Neural progenitor cell (in vitro differentiated cells): Measurements from ENCODE around the gene PLA2G2A. TPM values are rescaled to one million over a fixed set of nuclear protein-coding genes. Genes with fewer than 3 reads are reported as not detected.
A peak's percentile ranks its signal among the peaks of the same experiment; 100 is the strongest.
"Not testable (repeated sequence)": the region's sequence is repeated elsewhere in the genome, so short reads cannot be mapped to it uniquely, and the experiment has no call there.

Source experiments
- DNase-seq: peaks from one replicate; pipeline ENCODE4 v3.0.0-alpha.2; 2016; ENCODE audit warnings: low spot score
- H2AFZ ChIP-seq: fragments of 200-600 bp; sonication (generic); replicated peaks from 2 replicates; pipeline ENCODE4 v1.6.1; 2016; ENCODE audit warnings: antibody characterized with exemption
- H3F3A ChIP-seq: fragments of 200-600 bp; sonication (generic); 2 replicates; pipeline ENCODE4 v1.6.1; 2016; ENCODE audit warnings: antibody characterized with exemption, low read depth
- H3K27ac ChIP-seq: fragments of 200-600 bp; sonication (generic); 2 replicates; pipeline ENCODE4 v1.5.1; 2016; ENCODE audit warnings: mild to moderate bottlenecking
- H3K27me3 ChIP-seq: fragments of 200-600 bp; sonication (generic); 2 replicates; pipeline ENCODE4 v1.6.1; 2016; ENCODE audit warnings: mild to moderate bottlenecking, moderate library complexity
- H3K36me3 ChIP-seq: fragments of 200-600 bp; sonication (generic); 2 replicates; pipeline ENCODE4 v1.5.1; 2016
- H3K4me1 ChIP-seq: fragments of 200-600 bp; sonication (generic); 2 replicates; pipeline ENCODE4 v1.6.1; 2016; ENCODE audit warnings: mixed run types
- H3K4me2 ChIP-seq: fragments of 200-600 bp; sonication (generic); 2 replicates; pipeline ENCODE4 v1.6.1; 2016
- H3K4me3 ChIP-seq: fragments of 200-600 bp; sonication (generic); 2 replicates; pipeline ENCODE4 v1.5.1; 2016
- H3K79me2 ChIP-seq: fragments of 200-600 bp; sonication (generic); 2 replicates; pipeline ENCODE4 v1.6.1; 2016; ENCODE audit warnings: low read depth
- H3K9ac ChIP-seq: fragments of 200-600 bp; sonication (generic); 2 replicates; pipeline ENCODE4 v1.6.1; 2016
- H3K9me3 ChIP-seq: fragments of 200-600 bp; sonication (generic); 2 replicates; pipeline ENCODE4 v1.5.1; 2016; ENCODE audit warnings: low read depth
- H4K20me1 ChIP-seq: fragments of 200-600 bp; sonication (generic); 2 replicates; pipeline ENCODE4 v1.6.1; 2016; ENCODE audit warnings: low read depth
- H3K27ac Mint-ChIP-seq: 3 replicates; pipeline ENCODE4 v1.8.0; 2021; ENCODE audit warnings: mixed read lengths
- H3K27me3 Mint-ChIP-seq: 2 replicates; pipeline ENCODE4 v1.8.0; 2022; ENCODE audit warnings: low read depth, mild to moderate bottlenecking, inconsistent platforms, moderate library complexity, mixed read lengths; ENCODE audit not compliant: insufficient read depth
- H3K36me3 Mint-ChIP-seq: 3 replicates; pipeline ENCODE4 v1.8.0; 2021; ENCODE audit warnings: mixed read lengths
- H3K4me1 Mint-ChIP-seq: 3 replicates; pipeline ENCODE4 v1.8.0; 2021; ENCODE audit warnings: mixed read lengths
- H3K4me3 Mint-ChIP-seq: 3 replicates; pipeline ENCODE4 v1.8.0; 2021; ENCODE audit warnings: mild to moderate bottlenecking, moderate library complexity, mixed read lengths
- H3K9me3 Mint-ChIP-seq: 3 replicates; pipeline ENCODE4 v1.8.0; 2020; ENCODE audit warnings: mixed read lengths
- EZH2 ChIP-seq: fragments of 200-600 bp; sonication (generic); IDR thresholded peaks from 2 replicates; pipeline ENCODE4 v1.6.1; 2017; ENCODE audit warnings: antibody characterized with exemption, mild to moderate bottlenecking, moderate library complexity
- EZH2phosphoT487 ChIP-seq: fragments of 200-600 bp; sonication (generic); IDR thresholded peaks from 2 replicates; pipeline ENCODE4 v1.6.1; 2017; ENCODE audit warnings: antibody characterized with exemption
- total RNA-seq: library from RNA; depleted of rRNA; stranded (reverse); fragments of >200 nt; gene quantifications from 2 replicates; pipeline ENCODE4 v1.2.3, GENCODE V29; 2015; ENCODE audit warnings: low replicate concordance
- TF ChIP-seq, protein P1 (sequence below): fragments of 200-600 bp; sonication (generic); IDR thresholded peaks from 2 replicates; pipeline ENCODE4 v1.5.1; 2017; ENCODE audit warnings: antibody characterized with exemption, mild to moderate bottlenecking

The PLA2G2A gene
- total RNA-seq, 1 donor from 2014 or later: not detected

DNA sequence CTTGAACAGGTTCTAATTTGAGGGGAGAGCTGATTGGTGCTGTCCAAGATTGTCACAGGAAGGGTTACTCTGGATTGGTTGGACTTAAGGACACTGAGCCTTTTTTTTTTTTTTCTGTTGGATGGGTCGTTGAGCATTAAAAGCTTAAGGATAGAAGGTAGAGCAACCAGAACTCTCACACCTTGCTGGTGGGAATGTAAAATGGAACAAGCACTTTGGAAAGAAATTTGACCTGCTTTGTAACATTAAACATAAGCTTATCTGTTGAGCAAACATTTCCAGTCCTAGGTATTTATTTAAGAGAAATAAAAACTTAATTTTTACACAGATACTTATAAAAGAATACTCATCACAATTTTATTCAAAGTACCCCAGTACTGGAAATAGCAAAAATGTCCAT, 29.8 kb upstream of the PLA2G2A start:
- Histone ChIP-seq H3K9me3 (peaks cover 3% of the 10 kb centered on the region), H4K20me1 (no peaks in the 10 kb centered on the region), H3K4me2 (no peak overlapping the region), H3K27ac (no peak overlapping the region), H3K4me1 (no peaks in the 10 kb centered on the region), H3K36me3 (no peaks in the 10 kb centered on the region), H3F3A (no peaks in the 10 kb centered on the region), H3K27me3 (no peaks in the 10 kb centered on the region), H3K9ac (no peak overlapping the region), H3K79me2 (no peaks in the 10 kb centered on the region), H2AFZ (no peak overlapping the region), H3K4me3 (no peak overlapping the region)
- H3K9me3 Mint-ChIP-seq: peaks cover 8% of the 10 kb centered on the region
- DNase-seq: no peak
- H3K4me1 Mint-ChIP-seq: no peaks in the 10 kb centered on the region
- no peaks in the 10 kb centered on the region for H3K36me3 Mint-ChIP-seq
- H3K27me3 Mint-ChIP-seq: peaks cover 4% of the 10 kb centered on the region
- no peak overlapping the region for H3K27ac Mint-ChIP-seq
- TF ChIP-seq, protein P1, sequence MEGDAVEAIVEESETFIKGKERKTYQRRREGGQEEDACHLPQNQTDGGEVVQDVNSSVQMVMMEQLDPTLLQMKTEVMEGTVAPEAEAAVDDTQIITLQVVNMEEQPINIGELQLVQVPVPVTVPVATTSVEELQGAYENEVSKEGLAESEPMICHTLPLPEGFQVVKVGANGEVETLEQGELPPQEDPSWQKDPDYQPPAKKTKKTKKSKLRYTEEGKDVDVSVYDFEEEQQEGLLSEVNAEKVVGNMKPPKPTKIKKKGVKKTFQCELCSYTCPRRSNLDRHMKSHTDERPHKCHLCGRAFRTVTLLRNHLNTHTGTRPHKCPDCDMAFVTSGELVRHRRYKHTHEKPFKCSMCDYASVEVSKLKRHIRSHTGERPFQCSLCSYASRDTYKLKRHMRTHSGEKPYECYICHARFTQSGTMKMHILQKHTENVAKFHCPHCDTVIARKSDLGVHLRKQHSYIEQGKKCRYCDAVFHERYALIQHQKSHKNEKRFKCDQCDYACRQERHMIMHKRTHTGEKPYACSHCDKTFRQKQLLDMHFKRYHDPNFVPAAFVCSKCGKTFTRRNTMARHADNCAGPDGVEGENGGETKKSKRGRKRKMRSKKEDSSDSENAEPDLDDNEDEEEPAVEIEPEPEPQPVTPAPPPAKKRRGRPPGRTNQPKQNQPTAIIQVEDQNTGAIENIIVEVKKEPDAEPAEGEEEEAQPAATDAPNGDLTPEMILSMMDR: no peak
- no peak for TF ChIP-seq EZH2
- TF ChIP-seq EZH2phosphoT487: no peak
- H3K4me3 Mint-ChIP-seq: no peak overlapping the region

DNA sequence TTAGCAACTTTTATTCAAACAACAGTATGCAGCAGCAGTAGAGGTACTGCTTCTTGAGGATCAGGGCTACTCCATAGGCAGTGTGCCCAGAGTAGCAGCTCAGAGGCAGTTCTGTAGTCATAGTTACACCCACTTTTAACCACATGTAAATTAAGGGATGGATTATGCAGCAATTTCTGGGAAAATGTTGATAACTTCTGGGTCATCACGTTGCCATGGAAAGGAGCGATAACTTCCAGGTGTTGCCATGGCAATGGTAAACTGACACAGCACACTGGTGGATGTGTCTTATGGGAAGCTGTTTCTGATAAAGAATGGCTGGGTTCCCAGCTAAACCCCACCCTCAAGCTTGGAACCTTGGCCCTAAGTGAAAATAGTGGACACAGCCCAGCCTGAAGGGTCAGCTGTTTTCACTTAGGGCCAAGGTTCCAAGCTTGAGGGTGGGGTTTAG, 29.0 kb upstream of the PLA2G2A start:
- Mint-ChIP-seq H3K4me1 (no peaks in the 10 kb centered on the region), H3K4me3 (no peak overlapping the region), H3K9me3 (peaks cover 10% of the 10 kb centered on the region), H3K36me3 (no peaks in the 10 kb centered on the region), H3K27ac (no peak overlapping the region), H3K27me3 (peaks cover 4% of the 10 kb centered on the region)
- no peaks in the 10 kb centered on the region for H3K79me2 ChIP-seq
- no peak overlapping the region for H3K4me2 ChIP-seq
- no peak overlapping the region for H3K9ac ChIP-seq
- TF ChIP-seq EZH2: no peak
- TF ChIP-seq, protein P1: no peak
- TF ChIP-seq EZH2phosphoT487: no peak
- H3K4me1 ChIP-seq: no peaks in the 10 kb centered on the region
- no peak overlapping the region for H2AFZ ChIP-seq
- H4K20me1 ChIP-seq: no peaks in the 10 kb centered on the region
- H3K4me3 ChIP-seq: no peak overlapping the region
- H3F3A ChIP-seq: no peaks in the 10 kb centered on the region
- H3K9me3 ChIP-seq: no peaks in the 10 kb centered on the region
- DNase-seq: no peak
- H3K36me3 ChIP-seq: no peaks in the 10 kb centered on the region
- no peaks in the 10 kb centered on the region for H3K27me3 ChIP-seq
- H3K27ac ChIP-seq: no peak overlapping the region

DNA sequence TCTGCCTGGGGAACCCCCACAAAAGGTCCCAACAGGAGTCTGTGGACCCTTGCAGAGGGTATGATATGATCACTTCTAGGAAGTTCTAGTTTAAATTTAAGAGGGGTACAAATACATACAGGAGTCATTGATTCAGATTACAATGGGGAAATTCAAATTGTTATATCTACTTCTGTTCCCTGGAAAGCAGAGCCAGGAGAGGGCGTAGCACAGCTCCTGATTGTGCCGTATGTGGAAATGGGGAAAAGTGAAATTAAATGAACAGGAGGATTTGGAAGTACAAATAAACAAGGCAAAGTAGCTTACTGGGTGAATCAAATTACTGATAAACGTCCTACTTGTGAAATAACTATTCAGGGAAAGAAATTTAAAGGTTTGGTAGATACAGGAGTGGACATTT, 19.4 kb upstream of the PLA2G2A start:
- H3K36me3 ChIP-seq, H3K27me3 ChIP-seq, H3K27ac Mint-ChIP-seq, H4K20me1 ChIP-seq, H3K4me1 ChIP-seq, H3K9me3 Mint-ChIP-seq, H3K4me2 ChIP-seq, H3K36me3 Mint-ChIP-seq, H3K27ac ChIP-seq, H3K9ac ChIP-seq, H3K4me3 ChIP-seq, H3K4me1 Mint-ChIP-seq, H3K79me2 ChIP-seq, H3K9me3 ChIP-seq, H3K27me3 Mint-ChIP-seq, H3F3A ChIP-seq, H2AFZ ChIP-seq, H3K4me3 Mint-ChIP-seq, DNase-seq: not testable (repeated sequence)

DNA sequence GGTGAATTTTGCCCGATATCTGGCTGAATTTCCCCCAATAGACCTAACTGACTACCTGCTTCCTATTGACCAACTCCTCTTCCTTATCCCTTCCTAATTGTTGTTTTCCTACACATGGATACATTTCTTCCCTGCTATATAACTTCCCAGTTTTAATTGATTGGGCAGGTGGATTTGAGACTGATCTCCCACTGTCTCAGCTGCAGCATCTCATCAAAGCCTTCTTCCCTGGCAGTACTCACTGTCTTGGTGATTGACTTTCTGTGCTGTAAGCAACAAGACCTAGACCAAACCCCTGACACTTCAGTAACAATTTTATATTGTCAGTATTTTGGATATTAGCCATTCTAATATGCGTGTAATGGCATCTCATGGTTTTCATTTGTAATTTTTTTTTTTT, 11.3 kb upstream of the PLA2G2A start:
- Histone ChIP-seq H3K36me3 (no peaks in the 10 kb centered on the region), H3K79me2 (no peaks in the 10 kb centered on the region), H3K9me3 (no peaks in the 10 kb centered on the region), H3K4me1 (peaks cover 8% of the 10 kb centered on the region), H4K20me1 (no peaks in the 10 kb centered on the region), H3F3A (no peaks in the 10 kb centered on the region), H3K4me2 (peak overlapping the region; percentile 24), H2AFZ (peak overlapping the region; percentile 82), H3K27me3 (peaks cover 14% of the 10 kb centered on the region), H3K27ac (no peak overlapping the region), H3K4me3 (no peak overlapping the region), H3K9ac (no peak overlapping the region)
- TF ChIP-seq EZH2phosphoT487 (no peak), EZH2 (no peak)
- TF ChIP-seq, protein P1: no peak
- Mint-ChIP-seq H3K4me1 (peaks cover 17% of the 10 kb centered on the region), H3K9me3 (no peaks in the 10 kb centered on the region), H3K27me3 (no peaks in the 10 kb centered on the region), H3K27ac (no peak overlapping the region), H3K36me3 (no peaks in the 10 kb centered on the region), H3K4me3 (peak overlapping the region; percentile 14)
- no peak for DNase-seq

DNA sequence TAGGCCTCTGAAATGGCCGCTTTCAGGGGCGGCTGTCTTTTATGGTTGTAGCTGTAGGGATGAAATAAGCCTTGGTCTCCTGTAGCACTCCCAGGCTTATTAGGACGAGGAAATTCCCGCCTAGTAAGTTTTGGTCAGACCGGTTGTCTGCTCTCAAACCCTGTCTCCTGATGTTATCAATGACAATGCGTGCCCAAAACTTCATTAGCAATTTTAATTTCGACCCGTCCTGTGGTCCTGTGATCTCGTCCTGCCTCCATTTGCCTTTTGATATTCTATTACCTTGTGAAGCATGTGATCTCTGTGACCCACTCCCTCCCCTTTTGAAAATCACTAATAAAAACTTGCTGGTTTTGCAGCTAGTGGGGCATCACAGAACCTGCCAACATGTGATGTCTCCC, 10.8 kb upstream of the PLA2G2A start:
- not testable (repeated sequence) for H3K9ac ChIP-seq, H3K36me3 Mint-ChIP-seq, H3K4me1 ChIP-seq, H3K36me3 ChIP-seq, H3K27ac ChIP-seq, DNase-seq, H3K4me3 ChIP-seq, H3K79me2 ChIP-seq, H3K27ac Mint-ChIP-seq, H4K20me1 ChIP-seq, H3F3A ChIP-seq, H3K4me3 Mint-ChIP-seq, H3K9me3 ChIP-seq, H3K9me3 Mint-ChIP-seq, H3K27me3 Mint-ChIP-seq
- Histone ChIP-seq H2AFZ (peak overlapping the region; percentile 82), H3K4me2 (peak overlapping the region; percentile 24), H3K27me3 (peaks cover 14% of the 10 kb centered on the region)
- peaks cover 17% of the 10 kb centered on the region for H3K4me1 Mint-ChIP-seq
